Activated CD4-positive, alpha-beta memory T cell treated with anti-CD3 and anti-CD28 coated beads, Interleukin-2, amount 10 ng/mL, durations not matched to agents 7 days and 5 days (primary cell): ENCODE data around the gene EVI5L. TPM values are rescaled to one million over a fixed set of nuclear protein-coding genes. Genes with fewer than 3 reads are reported as not detected.
"Not testable (repeated sequence)": the region's sequence is repeated elsewhere in the genome, so short reads cannot be mapped to it uniquely, and the experiment has no call there.

Source experiments
- CTCF ChIA-PET: fragments of 350-600 bp; sonication (Branson Sonifier 250); formaldehyde crosslinking; loops from one replicate; lab custom pipeline; 2021; ENCODE audit warnings: antibody characterized with exemption, inconsistent platforms; lab: Charles Lee
- POLR2A ChIA-PET: fragments of 350-600 bp; sonication (Branson Sonifier 250); formaldehyde crosslinking; loops from one replicate; lab custom pipeline; 2021; ENCODE audit warnings: antibody characterized with exemption; lab: Charles Lee
- DNase-seq: peaks from one replicate; pipeline ENCODE4 v3.0.0-alpha.2; 2020
- H3K27ac Mint-ChIP-seq: one replicate; pipeline ENCODE4 v1.8.0; 2021; ENCODE audit warnings: mild to moderate bottlenecking, mixed read lengths
- H3K27me3 Mint-ChIP-seq: one replicate; pipeline ENCODE4 v1.8.0; 2021; ENCODE audit warnings: mixed read lengths
- H3K36me3 Mint-ChIP-seq: one replicate; pipeline ENCODE4 v1.8.0; 2021; ENCODE audit warnings: low read depth, mixed read lengths
- H3K4me1 Mint-ChIP-seq: one replicate; pipeline ENCODE4 v1.8.0; 2021; ENCODE audit warnings: mixed read lengths
- H3K4me3 Mint-ChIP-seq: one replicate; pipeline ENCODE4 v1.8.0; 2021; ENCODE audit warnings: mild to moderate bottlenecking, mixed read lengths
- H3K9me3 Mint-ChIP-seq: one replicate; pipeline ENCODE4 v1.8.0; 2021; ENCODE audit warnings: mixed read lengths
- total RNA-seq, 2 experiments: library from RNA; stranded (reverse); gene quantifications; one replicate each; pipeline ENCODE4 v1.2.3, GENCODE V29; 2021

Gene EVI5L
- total RNA-seq, 2 experiments from 2014 or later = 7.0 to 7.7 TPM

DNA sequence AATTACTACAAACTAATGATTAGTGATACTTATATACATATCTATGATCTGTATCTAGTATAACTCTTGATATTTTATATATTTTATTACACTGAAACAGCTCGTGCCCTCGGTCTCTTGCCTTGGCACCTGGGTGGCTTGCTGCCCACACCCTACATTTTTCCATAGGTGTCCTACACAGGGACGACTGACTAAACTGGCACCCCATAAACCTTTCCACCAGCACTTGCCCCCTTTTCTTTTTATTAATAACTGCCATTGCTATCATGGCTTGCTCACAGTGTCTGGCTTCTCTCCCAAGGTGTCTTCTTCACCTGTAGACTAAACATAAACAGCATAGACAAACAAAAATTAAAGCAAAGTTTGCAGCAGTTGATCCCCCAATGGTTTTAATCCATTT lies 36.5 kb upstream of the EVI5L start:
- ChIA-PET POLR2A (no interaction called here), CTCF (no interaction called here)
- H3K27me3 Mint-ChIP-seq = peaks cover 32% of the 10 kb centered on the region
- no peak for DNase-seq
- H3K4me3 Mint-ChIP-seq = no peak overlapping the region
- H3K36me3 Mint-ChIP-seq = no peaks in the 10 kb centered on the region
- no peak overlapping the region for H3K27ac Mint-ChIP-seq
- no peaks in the 10 kb centered on the region for H3K4me1 Mint-ChIP-seq
- H3K9me3 Mint-ChIP-seq = no peaks in the 10 kb centered on the region

DNA sequence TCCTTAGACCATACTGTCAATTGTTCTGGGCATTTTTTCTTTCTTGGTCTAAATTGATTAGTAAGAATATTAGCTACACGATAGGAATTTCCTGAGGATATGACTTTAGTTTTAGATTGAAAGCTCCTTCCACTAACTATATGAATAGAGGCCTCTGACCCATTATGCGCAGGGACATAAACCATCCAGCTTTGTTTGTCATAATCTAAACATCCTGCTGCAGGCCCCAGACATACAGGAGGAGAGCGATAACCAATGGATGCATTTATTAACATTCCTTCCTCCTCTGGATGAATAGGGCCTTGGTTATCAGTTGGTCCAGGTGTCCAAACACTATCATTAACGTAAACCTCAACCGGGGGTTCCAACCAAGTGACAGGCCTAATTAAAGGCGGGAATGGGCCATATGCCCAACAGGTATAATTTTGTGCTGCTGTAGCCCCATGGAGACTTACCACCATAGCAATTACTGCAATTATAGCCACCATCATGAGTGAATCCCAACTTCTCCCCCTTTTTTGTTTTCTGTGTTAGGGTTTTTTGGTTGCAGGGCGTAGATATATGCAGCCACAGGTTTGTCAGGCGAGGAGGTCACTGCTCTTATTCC lies 34.4 kb upstream of the EVI5L start:
- no peak overlapping the region for H3K27ac Mint-ChIP-seq
- no peak overlapping the region for H3K4me3 Mint-ChIP-seq
- H3K27me3 Mint-ChIP-seq = peaks cover 33% of the 10 kb centered on the region
- ChIA-PET POLR2A (no interaction called here), CTCF (interaction anchor here (1.3 to 1.4 kb wide), 2 partner anchors 214 to 227 kb away, joined by 3 read pairs; no protein-coding TSS in a partner anchor)
- no peaks in the 10 kb centered on the region for H3K36me3 Mint-ChIP-seq
- peaks cover 1% of the 10 kb centered on the region for H3K4me1 Mint-ChIP-seq
- H3K9me3 Mint-ChIP-seq = no peaks in the 10 kb centered on the region
- DNase-seq = no peak

DNA sequence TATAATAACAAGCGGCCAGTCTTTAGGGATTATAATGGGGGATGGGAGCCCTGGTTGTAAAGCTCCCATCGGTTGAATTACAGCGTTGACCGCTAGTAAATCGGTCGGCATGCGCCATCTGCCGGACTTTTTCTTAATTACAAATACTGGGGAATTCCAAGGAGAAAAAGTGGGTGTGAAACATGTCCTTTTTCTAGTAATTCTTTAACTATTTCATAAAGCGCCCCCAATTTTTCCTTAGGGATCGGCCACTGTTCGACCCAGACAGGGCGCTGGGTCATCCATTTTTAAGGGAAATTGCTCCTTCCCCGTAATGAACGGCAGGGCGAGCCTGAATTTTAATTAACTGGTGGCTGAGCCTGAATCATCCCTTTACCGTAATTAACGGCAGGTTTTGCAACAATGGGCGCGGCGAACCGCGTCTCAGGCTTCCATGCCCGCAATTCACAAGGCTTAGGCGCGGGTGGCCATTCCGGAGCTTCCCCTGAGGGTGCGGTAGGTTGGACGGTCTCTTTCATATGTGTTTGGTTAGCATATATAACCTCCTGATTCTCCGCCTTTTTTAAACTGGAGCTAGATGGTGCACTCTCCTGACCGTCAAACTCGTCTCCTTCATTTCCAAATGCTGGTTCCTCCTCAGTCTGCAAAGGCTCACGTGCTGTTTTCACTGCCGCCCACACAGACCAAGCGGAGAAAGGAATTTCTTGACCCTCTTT lies 30.2 kb upstream of the EVI5L start:
- peak; percentile 61 for DNase-seq
- peaks cover 8% of the 10 kb centered on the region for H3K9me3 Mint-ChIP-seq
- peaks cover 51% of the 10 kb centered on the region for H3K27me3 Mint-ChIP-seq
- CTCF ChIA-PET = interaction anchor here (0.5 to 5.3 kb wide), 21 partner anchors 12 to 787 kb away, joined by 3 to 55 read pairs (median 4); partner anchors contain the start of genes MAP2K7 and TRAPPC5
- H3K4me1 Mint-ChIP-seq = peaks cover 1% of the 10 kb centered on the region
- H3K4me3 Mint-ChIP-seq = no peak overlapping the region
- no peak overlapping the region for H3K27ac Mint-ChIP-seq
- POLR2A ChIA-PET = interaction anchor here (0.7 to 1.3 kb wide), 4 partner anchors 119 to 278 kb away, joined by 3 to 5 read pairs (median 4); partner anchors contain the start of genes MCEMP1, MCOLN1, PET100 and TRAPPC5
- peaks cover 4% of the 10 kb centered on the region for H3K36me3 Mint-ChIP-seq

DNA sequence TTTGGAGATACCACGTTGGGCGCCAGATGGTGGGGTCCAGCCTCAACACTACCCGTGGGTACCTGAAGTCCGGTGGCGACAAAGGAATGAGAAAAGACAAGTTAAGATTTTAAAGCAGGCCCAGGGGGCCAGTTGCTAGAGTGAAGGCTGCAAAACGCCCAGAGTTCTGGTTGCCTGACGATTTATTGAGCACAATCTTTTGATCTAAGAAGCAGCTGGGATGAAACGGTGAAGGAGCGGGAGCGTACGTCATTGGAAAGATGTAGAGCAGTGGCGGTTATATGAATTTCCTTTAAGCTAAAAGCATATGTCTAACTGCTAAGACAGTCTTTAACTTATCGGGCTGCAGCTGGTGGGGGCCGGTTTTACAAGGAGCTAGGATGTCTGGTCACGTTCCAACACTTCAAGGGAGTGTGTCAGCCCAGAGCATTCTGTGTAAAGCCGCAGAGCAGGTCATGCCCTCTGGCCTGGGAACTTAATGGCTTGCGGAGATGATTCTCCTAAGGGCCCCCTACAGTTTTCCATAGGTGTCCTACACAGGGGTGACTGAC lies 28.9 kb upstream of the EVI5L start:
- Mint-ChIP-seq H3K4me1 (peaks cover 1% of the 10 kb centered on the region), H3K9me3 (peaks cover 8% of the 10 kb centered on the region), H3K27ac (no peak overlapping the region), H3K4me3 (no peak overlapping the region), H3K36me3 (peaks cover 4% of the 10 kb centered on the region), H3K27me3 (peaks cover 48% of the 10 kb centered on the region)
- ChIA-PET CTCF (interaction anchor here (1.0 to 5.3 kb wide), 7 partner anchors 11 to 233 kb away, joined by 3 to 55 read pairs (median 4); partner anchors contain the start of genes MCEMP1 and TRAPPC5), POLR2A (interaction anchor here (0.6 kb wide), 1 partner anchor 149 kb away, joined by 3 read pairs; no protein-coding TSS in a partner anchor)
- no peak for DNase-seq

DNA sequence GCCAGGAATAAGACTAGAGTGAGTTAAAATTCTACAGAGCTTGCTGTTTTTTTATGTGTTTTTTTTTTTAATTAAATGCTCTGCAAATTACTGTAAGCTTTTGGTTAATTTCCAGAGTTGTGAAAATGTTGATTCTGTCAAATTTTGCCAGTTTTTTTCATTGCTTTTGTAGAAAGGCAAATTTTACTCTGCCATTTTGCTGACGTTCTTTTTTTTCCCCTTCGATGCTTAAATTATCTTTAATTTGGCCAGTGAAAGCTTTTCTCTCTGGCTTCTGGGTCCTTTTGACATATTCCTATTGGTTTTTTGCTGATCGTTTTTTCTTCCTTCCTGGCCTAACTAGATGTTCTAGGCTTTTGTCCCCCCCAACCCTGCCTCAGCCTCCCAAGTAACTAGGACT lies 23.8 kb upstream of the EVI5L start:
- peaks cover 13% of the 10 kb centered on the region for H3K36me3 Mint-ChIP-seq
- peaks cover 13% of the 10 kb centered on the region for H3K4me1 Mint-ChIP-seq
- ChIA-PET CTCF (interaction anchor here (1.8 to 1.9 kb wide), 2 partner anchors 125 to 238 kb away, joined by 4 to 8 read pairs; partner anchors contain the start of gene TRAPPC5), POLR2A (no interaction called here)
- H3K4me3 Mint-ChIP-seq = no peak overlapping the region
- DNase-seq = no peak
- no peak overlapping the region for H3K27ac Mint-ChIP-seq
- peaks cover 42% of the 10 kb centered on the region for H3K27me3 Mint-ChIP-seq
- peaks cover 20% of the 10 kb centered on the region for H3K9me3 Mint-ChIP-seq

DNA sequence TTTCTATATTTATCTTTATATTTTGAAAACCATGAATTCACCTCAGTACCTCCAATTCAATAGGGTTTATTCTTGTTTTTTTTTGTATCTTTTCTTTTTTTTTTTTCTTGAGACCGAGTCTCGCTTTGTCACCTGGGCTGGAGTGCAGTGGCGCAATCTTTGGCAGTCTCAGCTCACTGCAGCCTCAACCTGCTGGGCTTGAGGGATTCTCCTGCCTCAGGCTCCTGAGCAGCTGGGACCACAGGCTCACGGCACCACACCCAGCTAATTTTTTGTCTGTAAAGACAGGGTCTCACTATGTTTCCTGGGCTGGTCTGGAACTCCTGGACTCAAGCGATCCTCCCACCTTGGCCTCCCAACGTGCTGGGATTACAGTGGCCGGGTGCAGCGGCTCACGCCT lies 23.1 kb upstream of the EVI5L start:
- Mint-ChIP-seq H3K27me3 (peaks cover 48% of the 10 kb centered on the region), H3K4me3 (no peak overlapping the region)

DNA sequence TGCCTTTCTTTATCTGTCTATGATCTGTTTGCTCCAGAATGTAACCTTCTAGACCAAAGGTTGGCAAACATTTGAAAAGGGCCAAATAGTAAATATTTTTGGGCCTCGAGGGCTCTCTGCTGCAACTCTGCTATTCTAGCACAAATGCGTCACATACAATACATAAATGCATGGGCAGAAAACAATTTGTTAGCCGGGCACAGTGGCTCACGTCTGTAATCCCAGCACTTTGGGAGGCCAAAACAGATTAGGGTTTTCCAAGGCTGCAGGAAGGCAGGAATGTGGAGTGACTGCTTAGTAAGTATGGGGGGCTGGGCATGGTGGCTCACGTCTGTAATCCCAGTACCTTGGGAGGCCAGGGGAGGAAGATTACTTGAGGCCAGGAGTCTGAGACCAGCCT lies 21.9 kb upstream of the EVI5L start:
- peaks cover 28% of the 10 kb centered on the region for H3K9me3 Mint-ChIP-seq
- DNase-seq = no peak
- H3K27me3 Mint-ChIP-seq = peaks cover 45% of the 10 kb centered on the region
- peaks cover 13% of the 10 kb centered on the region for H3K4me1 Mint-ChIP-seq
- H3K4me3 Mint-ChIP-seq = no peak overlapping the region
- peak overlapping the region; percentile 57 for H3K27ac Mint-ChIP-seq
- peaks cover 16% of the 10 kb centered on the region for H3K36me3 Mint-ChIP-seq
- POLR2A ChIA-PET = no interaction called here
- CTCF ChIA-PET = interaction anchor here (0.7 kb wide), 1 partner anchor 28 kb away, joined by 5 read pairs; no protein-coding TSS in a partner anchor

More for the DNA sequence above, 23.1 kb upstream of the EVI5L start:
- DNase-seq = no peak
- ChIA-PET POLR2A (no interaction called here), CTCF (interaction anchor here (1.8 to 1.9 kb wide), 2 partner anchors 126 to 239 kb away, joined by 4 to 8 read pairs; partner anchors contain the start of gene TRAPPC5)
- Mint-ChIP-seq H3K9me3 (peaks cover 26% of the 10 kb centered on the region), H3K36me3 (peaks cover 16% of the 10 kb centered on the region), H3K4me1 (peaks cover 13% of the 10 kb centered on the region), H3K27ac (no peak overlapping the region)

DNA sequence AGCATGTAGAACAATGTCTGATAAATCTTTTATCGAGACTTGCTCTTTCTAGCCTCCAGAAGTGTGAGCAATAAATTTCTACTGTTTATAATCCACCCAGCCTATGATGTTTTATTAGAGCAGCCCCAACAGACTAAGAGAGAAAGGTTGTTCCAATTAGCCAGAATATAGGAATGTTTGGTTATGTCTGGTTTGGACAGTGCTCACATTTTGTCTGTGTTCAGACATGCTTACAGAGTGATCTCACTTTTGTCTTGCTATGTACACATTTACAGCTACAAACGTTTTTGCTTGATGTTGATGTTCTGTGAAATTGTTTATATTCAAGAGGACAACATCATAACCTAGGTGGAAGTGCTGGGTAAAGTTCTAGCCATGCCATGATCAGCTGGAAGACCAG lies 18.0 kb upstream of the EVI5L start:
- CTCF ChIA-PET = interaction anchor here (1.9 kb wide), 1 partner anchor 11 kb away, joined by 9 read pairs; no protein-coding TSS in a partner anchor
- no peak overlapping the region for H3K27ac Mint-ChIP-seq
- peaks cover 39% of the 10 kb centered on the region for H3K9me3 Mint-ChIP-seq
- no peak overlapping the region for H3K4me3 Mint-ChIP-seq
- H3K36me3 Mint-ChIP-seq = peaks cover 24% of the 10 kb centered on the region
- peaks cover 50% of the 10 kb centered on the region for H3K27me3 Mint-ChIP-seq
- DNase-seq = no peak
- POLR2A ChIA-PET = no interaction called here
- H3K4me1 Mint-ChIP-seq = peaks cover 38% of the 10 kb centered on the region

DNA sequence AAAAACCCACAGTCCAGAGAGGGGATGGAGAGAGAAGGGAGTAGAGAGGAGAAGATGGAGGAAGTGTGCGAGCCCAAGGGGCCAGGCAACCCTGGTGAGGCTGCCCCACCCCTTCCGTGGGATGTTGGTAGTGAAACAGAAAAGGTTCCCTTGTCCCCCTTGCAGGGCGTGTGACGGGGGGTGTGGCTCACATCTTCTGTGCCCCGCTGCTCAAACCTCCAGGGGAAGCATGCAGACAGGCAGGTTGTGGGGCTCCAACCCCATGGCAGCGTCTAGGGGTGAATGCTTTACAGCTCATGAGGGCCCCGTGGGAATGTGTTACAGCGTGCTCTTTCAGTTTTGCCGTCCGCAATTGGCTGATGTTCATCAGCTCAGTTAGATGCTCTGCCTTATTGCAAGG lies 14.7 kb upstream of the EVI5L start:
- peak overlapping the region; percentile 28 for H3K4me3 Mint-ChIP-seq
- H3K27me3 Mint-ChIP-seq = peaks cover 56% of the 10 kb centered on the region
- H3K9me3 Mint-ChIP-seq = peaks cover 37% of the 10 kb centered on the region
- H3K4me1 Mint-ChIP-seq = peaks cover 25% of the 10 kb centered on the region
- ChIA-PET CTCF (no interaction called here), POLR2A (no interaction called here)
- peaks cover 20% of the 10 kb centered on the region for H3K36me3 Mint-ChIP-seq
- peak overlapping the region; percentile 68 for H3K27ac Mint-ChIP-seq
- DNase-seq = peak; percentile 32

DNA sequence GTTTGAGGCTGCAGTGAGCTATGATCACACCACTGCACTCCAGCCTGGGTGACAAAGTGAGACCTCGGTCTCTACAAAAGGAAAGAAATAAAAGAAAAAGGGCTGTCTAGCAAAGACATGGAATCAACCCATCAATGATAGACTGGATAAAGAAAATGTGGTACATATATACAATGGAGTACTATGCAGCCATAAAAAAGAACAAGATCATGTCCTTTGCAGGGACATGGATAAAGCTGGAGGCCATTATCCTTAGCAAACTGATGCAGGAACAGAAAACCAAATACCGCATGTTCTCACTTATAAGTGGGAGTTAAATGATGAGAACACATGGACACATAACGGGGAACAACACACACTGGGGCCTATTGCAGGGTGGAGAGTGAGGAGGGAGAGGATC lies 14.0 kb upstream of the EVI5L start:
- H3K9me3 Mint-ChIP-seq = peaks cover 32% of the 10 kb centered on the region
- peaks cover 15% of the 10 kb centered on the region for H3K36me3 Mint-ChIP-seq
- POLR2A ChIA-PET, H3K27ac Mint-ChIP-seq, DNase-seq, CTCF ChIA-PET, H3K4me3 Mint-ChIP-seq: not testable (repeated sequence)
- H3K27me3 Mint-ChIP-seq = peaks cover 57% of the 10 kb centered on the region
- peaks cover 25% of the 10 kb centered on the region for H3K4me1 Mint-ChIP-seq

DNA sequence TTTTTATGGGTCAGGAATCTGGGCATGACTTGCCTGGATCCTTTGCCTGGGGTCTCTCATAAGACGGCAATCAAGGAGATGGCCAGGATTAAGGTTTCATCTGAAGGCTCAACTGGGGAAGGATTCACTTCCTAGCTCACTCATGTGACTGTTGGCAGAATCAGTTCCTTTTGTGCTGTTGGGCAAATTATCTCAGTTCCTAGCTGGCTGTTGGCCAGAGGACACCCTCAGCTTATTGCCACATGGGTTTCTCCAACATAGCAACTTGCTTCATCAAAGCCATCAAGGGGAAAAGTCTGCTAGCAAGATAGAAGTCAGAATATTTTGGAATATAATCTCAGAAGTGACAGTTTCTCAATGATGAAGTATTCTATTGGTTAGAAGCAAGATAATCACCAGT lies 12.2 kb upstream of the EVI5L start:
- peaks cover 25% of the 10 kb centered on the region for H3K4me1 Mint-ChIP-seq
- H3K9me3 Mint-ChIP-seq = peaks cover 18% of the 10 kb centered on the region
- H3K36me3 Mint-ChIP-seq = peaks cover 9% of the 10 kb centered on the region
- no peak overlapping the region for H3K4me3 Mint-ChIP-seq
- DNase-seq = no peak
- H3K27ac Mint-ChIP-seq = no peak overlapping the region
- ChIA-PET CTCF (interaction anchor here (0.6 kb wide), 1 partner anchor 237 kb away, joined by 4 read pairs; no protein-coding TSS in a partner anchor), POLR2A (no interaction called here)
- peaks cover 48% of the 10 kb centered on the region for H3K27me3 Mint-ChIP-seq

DNA sequence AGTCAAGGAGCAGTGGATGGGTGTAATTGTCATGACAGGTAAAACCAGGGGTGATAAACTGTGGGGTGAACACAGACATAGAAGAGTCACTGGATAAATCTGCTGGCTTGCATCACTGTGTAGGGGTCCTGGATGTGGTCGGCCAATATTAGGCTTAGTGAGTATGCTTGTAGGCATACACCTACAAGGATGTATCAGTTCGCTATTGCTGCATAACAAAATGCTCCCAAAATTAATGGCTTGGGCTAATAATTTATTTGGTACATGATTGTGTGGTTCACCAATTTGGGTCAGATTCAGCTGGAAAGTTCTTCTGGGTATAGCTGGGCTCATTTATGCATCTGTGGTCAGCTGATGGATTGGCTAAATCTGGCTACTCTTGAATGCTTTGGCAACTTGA lies 11.2 kb upstream of the EVI5L start:
- Mint-ChIP-seq H3K4me3 (no peak overlapping the region), H3K9me3 (peaks cover 18% of the 10 kb centered on the region), H3K27me3 (peaks cover 48% of the 10 kb centered on the region), H3K27ac (no peak overlapping the region), H3K4me1 (peaks cover 25% of the 10 kb centered on the region), H3K36me3 (peaks cover 9% of the 10 kb centered on the region)
- CTCF ChIA-PET = interaction anchor here (1.3 to 1.8 kb wide), 2 partner anchors 50 to 138 kb away, joined by 7 to 8 read pairs; partner anchors contain the start of gene TRAPPC5
- DNase-seq = no peak
- POLR2A ChIA-PET = no interaction called here
